ENCODE measurements around the gene FSTL4. TPM values are rescaled to one million over a fixed set of nuclear protein-coding genes. Genes with fewer than 3 reads are reported as not detected.

The FSTL4 gene
- total RNA-seq, 2 donors from 2014 or later: 4.5 to 10.1 TPM

DNA sequence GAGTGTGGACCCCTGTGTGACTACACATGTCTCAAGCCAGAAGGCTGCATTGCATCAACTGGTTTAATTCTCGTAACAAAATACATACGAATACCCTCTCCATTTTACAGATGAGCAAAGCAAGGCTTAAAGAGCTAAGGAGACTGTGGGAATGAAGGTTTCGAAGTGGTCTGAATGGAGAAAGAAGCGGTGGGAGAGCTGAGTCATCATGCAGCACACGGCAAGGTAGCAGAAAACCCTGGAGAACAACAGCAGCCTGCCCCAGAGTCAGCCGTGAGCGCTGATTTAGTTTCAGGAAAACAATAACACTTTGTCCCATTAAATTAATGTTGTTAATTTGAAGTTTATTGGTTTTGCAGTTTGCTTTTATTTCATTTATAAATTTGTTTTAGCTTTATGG lies 336.7 kb downstream of the FSTL4 start:
- intact Hi-C loops (cut with DNase I): no loop called here
- Histone ChIP-seq H3K36me3 (no peaks in the 10 kb centered on the region), H3K9me3 (no peaks in the 10 kb centered on the region), H3K4me3 (no peak overlapping the region), H3K27me3 (replicated peaks; ENCODE audit: insufficient read depth) (peaks cover 3% of the 10 kb centered on the region), H3K27ac (no peak overlapping the region), H3K4me1 (replicated peaks) (no peaks in the 10 kb centered on the region)
- no peak for DNase-seq (ENCODE audit: low spot score)
- TF ChIP-seq POLR2A (IDR thresholded peaks at IDR 0.05) (no peak), POLR2AphosphoS5 (IDR thresholded peaks at IDR 0.05) (peak; percentile 48)
- 79% methylated on average over 7 of the region's 7 CpGs for WGBS

DNA sequence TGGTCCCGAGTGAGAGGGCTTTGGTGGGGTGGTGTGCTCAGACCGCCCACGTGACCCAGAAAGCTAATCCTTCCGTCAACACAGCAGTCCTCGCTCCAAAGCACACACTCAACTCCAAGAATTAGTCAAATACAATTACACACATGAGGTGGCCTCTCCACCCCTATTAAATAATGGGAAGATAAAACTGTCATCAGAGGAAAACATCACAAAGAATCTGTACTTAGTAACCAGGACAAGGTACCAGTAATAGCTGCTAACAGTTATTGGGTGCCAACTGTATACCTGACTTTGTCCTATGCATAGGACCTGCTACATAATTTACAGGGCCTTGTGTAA lies 337.8 kb downstream of the FSTL4 start:
- TF ChIP-seq, protein P1, sequence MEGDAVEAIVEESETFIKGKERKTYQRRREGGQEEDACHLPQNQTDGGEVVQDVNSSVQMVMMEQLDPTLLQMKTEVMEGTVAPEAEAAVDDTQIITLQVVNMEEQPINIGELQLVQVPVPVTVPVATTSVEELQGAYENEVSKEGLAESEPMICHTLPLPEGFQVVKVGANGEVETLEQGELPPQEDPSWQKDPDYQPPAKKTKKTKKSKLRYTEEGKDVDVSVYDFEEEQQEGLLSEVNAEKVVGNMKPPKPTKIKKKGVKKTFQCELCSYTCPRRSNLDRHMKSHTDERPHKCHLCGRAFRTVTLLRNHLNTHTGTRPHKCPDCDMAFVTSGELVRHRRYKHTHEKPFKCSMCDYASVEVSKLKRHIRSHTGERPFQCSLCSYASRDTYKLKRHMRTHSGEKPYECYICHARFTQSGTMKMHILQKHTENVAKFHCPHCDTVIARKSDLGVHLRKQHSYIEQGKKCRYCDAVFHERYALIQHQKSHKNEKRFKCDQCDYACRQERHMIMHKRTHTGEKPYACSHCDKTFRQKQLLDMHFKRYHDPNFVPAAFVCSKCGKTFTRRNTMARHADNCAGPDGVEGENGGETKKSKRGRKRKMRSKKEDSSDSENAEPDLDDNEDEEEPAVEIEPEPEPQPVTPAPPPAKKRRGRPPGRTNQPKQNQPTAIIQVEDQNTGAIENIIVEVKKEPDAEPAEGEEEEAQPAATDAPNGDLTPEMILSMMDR (IDR thresholded peaks at IDR 0.05): no peak
- TF ChIP-seq POLR2AphosphoS5 (IDR thresholded peaks at IDR 0.05) (no peak), POLR2A (IDR thresholded peaks at IDR 0.05) (no peak)
- no peak overlapping the region for H3K4me3 ChIP-seq
- 13% methylated on average over 5 of the region's 5 CpGs for WGBS
- no peak for DNase-seq (ENCODE audit: low spot score)
- intact Hi-C loops (cut with DNase I): no loop called here
- peaks cover 3% of the 10 kb centered on the region for H3K27me3 ChIP-seq (replicated peaks; ENCODE audit: insufficient read depth)
- no peaks in the 10 kb centered on the region for H3K9me3 ChIP-seq
- H3K36me3 ChIP-seq: no peaks in the 10 kb centered on the region
- no peaks in the 10 kb centered on the region for H3K4me1 ChIP-seq (replicated peaks)
- H3K27ac ChIP-seq: no peak overlapping the region

DNA sequence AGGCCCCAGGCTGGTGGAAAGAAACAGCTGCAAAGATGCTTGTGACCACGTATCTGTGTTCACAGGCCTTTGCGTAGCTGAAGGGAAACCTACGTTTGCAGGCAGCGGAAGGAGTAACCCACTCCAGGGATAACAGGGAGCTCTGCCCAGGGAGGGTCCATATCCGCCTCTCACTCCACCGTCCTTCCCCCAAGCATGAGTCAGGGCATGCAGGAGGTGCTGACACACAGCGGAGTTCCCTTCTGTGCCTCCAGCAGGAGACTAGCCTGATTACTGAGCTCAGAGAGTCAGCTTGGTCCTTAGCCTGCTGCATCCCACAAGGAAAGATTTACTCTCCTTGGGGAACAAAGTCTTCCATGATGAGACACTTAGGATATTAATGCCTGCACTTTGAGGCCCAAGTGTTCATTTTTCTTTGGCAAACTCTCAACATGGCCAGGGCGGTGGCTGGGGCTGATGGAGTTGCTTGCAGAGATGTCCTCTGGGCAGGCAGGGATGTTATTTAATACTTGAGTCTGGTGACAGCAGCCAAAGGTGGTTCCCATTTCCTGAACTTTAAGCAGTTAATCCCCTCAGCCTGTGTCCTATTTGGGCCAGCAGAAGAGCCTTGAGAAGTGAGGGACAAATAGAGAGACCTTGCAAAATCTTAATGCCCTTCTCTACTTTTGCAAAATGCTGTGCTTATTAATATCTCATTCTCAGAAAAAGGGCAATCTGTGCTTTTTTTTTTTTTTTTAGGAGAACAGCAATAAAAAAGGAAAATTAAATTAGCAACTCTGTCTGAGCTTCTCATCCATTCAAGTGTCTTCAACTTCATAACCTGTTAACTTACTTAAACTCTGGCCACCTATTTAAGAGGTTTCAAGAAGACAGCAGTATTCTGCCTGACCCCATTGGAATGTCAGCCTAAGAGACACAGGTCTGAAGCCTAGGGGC lies 338.4 kb downstream of the FSTL4 start:
- 55% methylated on average over 8 of the region's 8 CpGs for WGBS
- Histone ChIP-seq H3K27me3 (replicated peaks; ENCODE audit: insufficient read depth) (peaks cover 3% of the 10 kb centered on the region), H3K27ac (no peak overlapping the region), H3K4me1 (replicated peaks) (no peaks in the 10 kb centered on the region), H3K4me3 (no peak overlapping the region), H3K36me3 (no peaks in the 10 kb centered on the region), H3K9me3 (no peaks in the 10 kb centered on the region)
- intact Hi-C loops (cut with DNase I): no loop called here
- DNase-seq (ENCODE audit: low spot score): no peak
- TF ChIP-seq, protein P1 (IDR thresholded peaks at IDR 0.05): no peak
- no peak for TF ChIP-seq POLR2AphosphoS5 (IDR thresholded peaks at IDR 0.05)
- TF ChIP-seq POLR2A (IDR thresholded peaks at IDR 0.05): no peak

DNA sequence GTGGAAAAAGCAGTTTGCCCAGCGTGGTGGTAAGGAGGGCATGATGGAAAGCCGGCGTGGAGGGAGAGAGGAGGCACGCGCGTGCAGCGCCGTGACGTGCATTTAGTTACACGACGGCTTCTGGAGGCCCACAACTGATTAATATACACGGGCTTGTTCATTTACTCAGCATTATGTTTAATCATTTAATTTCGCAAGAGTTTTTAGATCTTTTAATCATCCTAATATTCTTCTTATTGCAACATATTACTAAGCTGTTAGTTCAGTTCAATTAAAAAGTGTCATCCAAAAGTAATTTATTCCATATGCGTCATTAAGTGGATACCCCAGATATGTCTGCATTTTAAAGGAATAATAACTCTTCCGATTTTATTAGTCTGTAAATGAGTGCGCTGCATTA lies 340.0 kb downstream of the FSTL4 start:
- H3K27me3 ChIP-seq (replicated peaks; ENCODE audit: insufficient read depth): peaks cover 3% of the 10 kb centered on the region

DNA sequence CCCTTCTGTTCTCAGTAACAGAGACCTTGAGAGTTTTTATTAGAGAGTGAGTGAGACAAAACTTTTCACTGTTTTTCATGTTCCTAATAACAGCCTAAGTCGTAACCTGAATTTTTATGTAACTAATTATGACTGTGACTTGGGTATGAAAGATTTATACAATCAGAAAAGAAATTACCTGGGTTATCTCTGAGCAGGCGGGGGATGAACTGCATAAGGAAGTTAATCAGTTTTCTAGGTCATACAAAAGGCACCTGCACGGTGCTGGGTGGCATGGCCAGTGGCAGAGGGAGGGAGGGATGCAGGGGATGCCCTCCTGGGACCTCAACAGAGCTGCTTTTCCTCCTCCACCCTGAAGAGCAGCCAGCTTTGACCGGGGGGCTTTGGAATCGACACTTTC lies 340.7 kb downstream of the FSTL4 start:
- Histone ChIP-seq H3K4me1 (replicated peaks) (no peaks in the 10 kb centered on the region), H3K27me3 (replicated peaks; ENCODE audit: insufficient read depth) (peaks cover 3% of the 10 kb centered on the region), H3K9me3 (no peaks in the 10 kb centered on the region), H3K27ac (no peak overlapping the region), H3K4me3 (no peak overlapping the region), H3K36me3 (no peaks in the 10 kb centered on the region)
- TF ChIP-seq, protein P1 (IDR thresholded peaks at IDR 0.05): no peak
- TF ChIP-seq POLR2AphosphoS5 (IDR thresholded peaks at IDR 0.05) (no peak), POLR2A (IDR thresholded peaks at IDR 0.05) (no peak)
- WGBS: 86% methylated on average over 5 of the region's 5 CpGs
- intact Hi-C loops (cut with DNase I): no loop called here
- no peak for DNase-seq (ENCODE audit: low spot score)

More for the DNA sequence above, 340.0 kb downstream of the FSTL4 start:
- H3K36me3 ChIP-seq: no peaks in the 10 kb centered on the region
- H3K4me3 ChIP-seq: no peak overlapping the region
- H3K4me1 ChIP-seq (replicated peaks): no peaks in the 10 kb centered on the region
- WGBS: 85% methylated on average over 16 of the region's 16 CpGs
- H3K27ac ChIP-seq: no peak overlapping the region
- no peaks in the 10 kb centered on the region for H3K9me3 ChIP-seq
- intact Hi-C loops (cut with DNase I): no loop called here
- no peak for DNase-seq (ENCODE audit: low spot score)
- TF ChIP-seq POLR2AphosphoS5 (IDR thresholded peaks at IDR 0.05) (no peak), POLR2A (IDR thresholded peaks at IDR 0.05) (no peak)
- TF ChIP-seq, protein P1 (IDR thresholded peaks at IDR 0.05): no peak

Measured in prostate gland (tissue), 2 donors.